ENCODE measurements around the gene BACH2.

- no peak for TF ChIP-seq POLR2A (IDR thresholded peaks at IDR 0.05)
- TF ChIP-seq, protein P1, sequence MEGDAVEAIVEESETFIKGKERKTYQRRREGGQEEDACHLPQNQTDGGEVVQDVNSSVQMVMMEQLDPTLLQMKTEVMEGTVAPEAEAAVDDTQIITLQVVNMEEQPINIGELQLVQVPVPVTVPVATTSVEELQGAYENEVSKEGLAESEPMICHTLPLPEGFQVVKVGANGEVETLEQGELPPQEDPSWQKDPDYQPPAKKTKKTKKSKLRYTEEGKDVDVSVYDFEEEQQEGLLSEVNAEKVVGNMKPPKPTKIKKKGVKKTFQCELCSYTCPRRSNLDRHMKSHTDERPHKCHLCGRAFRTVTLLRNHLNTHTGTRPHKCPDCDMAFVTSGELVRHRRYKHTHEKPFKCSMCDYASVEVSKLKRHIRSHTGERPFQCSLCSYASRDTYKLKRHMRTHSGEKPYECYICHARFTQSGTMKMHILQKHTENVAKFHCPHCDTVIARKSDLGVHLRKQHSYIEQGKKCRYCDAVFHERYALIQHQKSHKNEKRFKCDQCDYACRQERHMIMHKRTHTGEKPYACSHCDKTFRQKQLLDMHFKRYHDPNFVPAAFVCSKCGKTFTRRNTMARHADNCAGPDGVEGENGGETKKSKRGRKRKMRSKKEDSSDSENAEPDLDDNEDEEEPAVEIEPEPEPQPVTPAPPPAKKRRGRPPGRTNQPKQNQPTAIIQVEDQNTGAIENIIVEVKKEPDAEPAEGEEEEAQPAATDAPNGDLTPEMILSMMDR (IDR thresholded peaks at IDR 0.05) = no peak
- TF ChIP-seq EP300 (IDR thresholded peaks at IDR 0.05) = peak; percentile 37
- TF ChIP-seq POLR2AphosphoS5 (IDR thresholded peaks at IDR 0.05) = peak; percentile 30 to 81 (median 77)
Measured at GRCh38 chr6:90219209-90219985, 77.2 kb downstream of the BACH2 start.

Data from stomach (tissue), 4 donors.